ENCODE results near the gene SNRPF. TPM values are rescaled to one million over a fixed set of nuclear protein-coding genes. Genes with fewer than 3 reads are reported as not detected.

SNRPF gene
- total and polyA plus RNA-seq, 2 donors (not counting 1 experiment from before 2014, with no cell fraction given), result 14.2 to 25.0 TPM

DNA sequence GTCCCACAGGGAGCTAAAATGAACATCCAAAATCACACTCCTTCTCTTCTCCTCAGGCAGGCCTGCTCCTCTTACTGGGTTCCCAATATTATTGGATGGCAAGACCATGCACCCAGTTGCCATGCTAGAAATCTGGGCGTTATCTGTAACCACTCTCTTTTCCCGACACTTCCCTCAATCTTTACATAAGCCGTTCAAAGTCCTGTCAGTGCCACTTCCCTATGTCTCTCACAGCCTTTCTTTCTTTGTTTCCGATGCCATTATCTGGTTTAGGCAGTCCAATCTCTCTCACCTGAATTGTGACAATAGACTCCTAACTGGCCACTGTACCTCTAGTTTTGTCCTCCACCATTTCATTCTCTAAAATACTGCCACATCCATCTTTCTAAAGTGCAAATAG is 24.1 kb downstream of the SNRPF start:
- H3K27ac ChIP-seq (ENCODE audit: insufficient read depth, low read length), result no peak overlapping the region
- H3K4me3 ChIP-seq (replicated peaks in 1 of 4; ENCODE audit: control extremely low read depth in 1 of 4, insufficient read depth in 1 of 4, low read depth in 3 of 4, low read length in 4 of 4), result no peak overlapping the region
- H3K9ac ChIP-seq (ENCODE audit: insufficient read depth, low read length), result no peak overlapping the region
- no peaks in the 10 kb centered on the region for H3K79me2 ChIP-seq (ENCODE audit: control insufficient read depth, insufficient read depth, low read length)
- no peak for DNase-seq (ENCODE audit: low read depth in 2 of 2)
- no peaks in the 10 kb centered on the region for H3K27me3 ChIP-seq (ENCODE audit: control insufficient read depth, insufficient read depth, low read length)
- H3K36me3 ChIP-seq (ENCODE audit: control insufficient read depth, insufficient read depth, low read length), result no peaks in the 10 kb centered on the region
- no peak overlapping the region for H3K4me2 ChIP-seq (ENCODE audit: extremely low read depth, insufficient read depth, low read length)
- peaks cover 5% of the 10 kb centered on the region for H3K4me1 ChIP-seq (ENCODE audit: control insufficient read depth, extremely low read depth, insufficient read depth, low read length)
- no peaks in the 10 kb centered on the region for H4K20me1 ChIP-seq (ENCODE audit: control insufficient read depth, extremely low read depth, insufficient read depth, low read length)
- no peak overlapping the region for H2AFZ ChIP-seq (ENCODE audit: low read length)
- TF ChIP-seq EZH2 (IDR thresholded peaks at IDR 0.05; ENCODE audit: low read length, missing control alignments), result no peak
- TF ChIP-seq CTCF (conservative IDR thresholded peaks at IDR 0.05 in 1 of 2, IDR thresholded peaks at IDR 0.05 in 1 of 2; ENCODE audit: low read depth in 1 of 2, low read length in 2 of 2), result no peak
- no peaks in the 10 kb centered on the region for H3K9me3 ChIP-seq (ENCODE audit: control insufficient read depth, insufficient read depth, low read depth, low read length)

- Histone ChIP-seq H3K4me3 (replicated peaks in 1 of 4; ENCODE audit: control extremely low read depth in 1 of 4, insufficient read depth in 1 of 4, low read depth in 3 of 4, low read length in 4 of 4) (no peak overlapping the region), H3K9ac (ENCODE audit: insufficient read depth, low read length) (no peak overlapping the region), H2AFZ (ENCODE audit: low read length) (no peak overlapping the region), H3K27ac (ENCODE audit: insufficient read depth, low read length) (no peak overlapping the region), H3K4me2 (ENCODE audit: extremely low read depth, insufficient read depth, low read length) (no peak overlapping the region), H3K36me3 (ENCODE audit: control insufficient read depth, insufficient read depth, low read length) (no peaks in the 10 kb centered on the region), H3K27me3 (ENCODE audit: control insufficient read depth, insufficient read depth, low read length) (no peaks in the 10 kb centered on the region), H3K9me3 (ENCODE audit: control insufficient read depth, insufficient read depth, low read depth, low read length) (no peaks in the 10 kb centered on the region), H4K20me1 (ENCODE audit: control insufficient read depth, extremely low read depth, insufficient read depth, low read length) (no peaks in the 10 kb centered on the region), H3K79me2 (ENCODE audit: control insufficient read depth, insufficient read depth, low read length) (no peaks in the 10 kb centered on the region), H3K4me1 (ENCODE audit: control insufficient read depth, extremely low read depth, insufficient read depth, low read length) (peaks cover 5% of the 10 kb centered on the region)
- TF ChIP-seq EZH2 (IDR thresholded peaks at IDR 0.05; ENCODE audit: low read length, missing control alignments) (no peak), CTCF (conservative IDR thresholded peaks at IDR 0.05 in 1 of 2, IDR thresholded peaks at IDR 0.05 in 1 of 2; ENCODE audit: low read depth in 1 of 2, low read length in 2 of 2) (no peak)
- no peak for DNase-seq (ENCODE audit: low read depth in 2 of 2)
Observed at GRCh38 chr12:95884998-95885397, 26.2 kb downstream of the SNRPF start.

DNA sequence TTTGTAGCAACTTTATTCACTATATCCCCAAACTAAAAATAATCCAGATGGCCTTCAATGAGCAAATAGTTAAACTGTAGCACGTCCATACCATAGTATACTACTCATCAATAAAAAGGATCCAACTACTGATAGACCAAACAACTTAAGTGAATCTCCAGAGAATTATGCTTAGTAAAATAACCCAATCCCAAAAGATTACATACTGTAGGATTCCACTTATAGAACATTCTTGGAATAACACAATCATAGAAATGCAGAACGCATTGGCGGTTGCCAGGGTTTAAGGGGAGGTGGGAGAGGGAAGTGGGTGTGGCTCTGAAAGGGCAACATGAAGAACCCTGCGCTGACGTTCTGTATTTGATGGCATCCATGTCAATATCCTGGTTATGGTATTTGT is 28.6 kb downstream of the SNRPF start:
- Histone ChIP-seq H3K4me1 (ENCODE audit: control insufficient read depth, extremely low read depth, insufficient read depth, low read length) (peaks cover under 1% of the 10 kb centered on the region), H4K20me1 (ENCODE audit: control insufficient read depth, extremely low read depth, insufficient read depth, low read length) (no peaks in the 10 kb centered on the region), H3K9me3 (ENCODE audit: control insufficient read depth, insufficient read depth, low read depth, low read length) (no peaks in the 10 kb centered on the region), H3K4me3 (replicated peaks in 1 of 4; ENCODE audit: control extremely low read depth in 1 of 4, insufficient read depth in 1 of 4, low read depth in 3 of 4, low read length in 4 of 4) (no peak overlapping the region), H2AFZ (ENCODE audit: low read length) (no peak overlapping the region), H3K27ac (ENCODE audit: insufficient read depth, low read length) (no peak overlapping the region), H3K36me3 (ENCODE audit: control insufficient read depth, insufficient read depth, low read length) (no peaks in the 10 kb centered on the region), H3K27me3 (ENCODE audit: control insufficient read depth, insufficient read depth, low read length) (no peaks in the 10 kb centered on the region), H3K4me2 (ENCODE audit: extremely low read depth, insufficient read depth, low read length) (no peak overlapping the region), H3K79me2 (ENCODE audit: control insufficient read depth, insufficient read depth, low read length) (no peaks in the 10 kb centered on the region), H3K9ac (ENCODE audit: insufficient read depth, low read length) (no peak overlapping the region)
- TF ChIP-seq CTCF (conservative IDR thresholded peaks at IDR 0.05 in 1 of 2, IDR thresholded peaks at IDR 0.05 in 1 of 2; ENCODE audit: low read depth in 1 of 2, low read length in 2 of 2) (no peak), EZH2 (IDR thresholded peaks at IDR 0.05; ENCODE audit: low read length, missing control alignments) (no peak)
- no peak for DNase-seq (ENCODE audit: low read depth in 2 of 2)
